Cardiac fibroblast (primary cell): ENCODE results near the gene CHD2.

Experiments used
- DNase-seq, 2 donors: peaks; one replicate each; pipeline versions ENCODE4 v3.0.0 to v3.0.0-alpha.2; 2010; ENCODE audit warnings: low read depth in 2 of 2
- H3K4me3 ChIP-seq, 2 donors: replicated peaks in 1 of 2; 1 replicate in 1 of 2; 2 replicates in 1 of 2; pipeline ENCODE4 v1.5.1; 2011; ENCODE audit warnings: low read depth in 2 of 2, low read length in 2 of 2, mild to moderate bottlenecking in 2 of 2, moderate library complexity in 1 of 2
- CTCF ChIP-seq: IDR thresholded peaks from one replicate; pipeline ENCODE4 v1.5.1; 2011; ENCODE audit warnings: low read depth, mild to moderate bottlenecking, low read length, inconsistent platforms

Gene CHD2

DNA sequence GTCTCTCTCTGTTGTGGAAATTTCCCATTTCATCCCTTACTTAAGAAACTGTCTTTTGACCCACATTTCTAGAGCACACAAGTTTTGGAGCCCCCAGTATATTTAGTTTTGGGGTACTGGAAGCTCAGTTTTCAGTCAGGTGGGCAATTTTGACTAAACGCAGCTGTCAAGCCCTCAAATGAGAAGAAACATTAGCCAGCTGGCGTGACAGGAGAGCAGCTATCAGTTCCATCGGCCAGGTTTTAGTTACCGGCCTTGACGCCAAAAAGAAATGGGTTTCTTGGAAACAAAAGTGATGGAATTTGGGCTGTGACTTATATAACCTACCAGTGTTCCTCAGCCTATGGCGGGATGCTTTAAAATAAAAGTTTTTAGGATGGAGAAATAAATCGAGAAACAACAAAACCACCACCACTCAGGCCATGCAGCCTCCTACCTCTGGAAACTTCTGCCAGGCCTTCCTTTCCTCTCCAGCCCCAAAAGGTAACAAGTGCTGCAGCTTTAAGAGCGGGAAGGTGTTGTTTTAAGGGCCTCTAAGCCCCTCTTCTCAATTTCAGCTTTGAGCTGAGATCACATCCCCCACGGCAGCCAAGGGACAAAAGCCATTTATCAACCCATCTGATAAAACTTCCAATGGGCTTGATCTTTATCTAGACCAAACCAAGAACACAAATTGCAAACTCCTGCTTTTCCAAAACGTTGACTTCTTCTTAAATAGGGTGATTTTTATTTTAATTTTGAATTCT, 170.6 kb downstream of the CHD2 start:
- H3K4me3 ChIP-seq, result no peak overlapping the region
- no peak for TF ChIP-seq CTCF
- DNase-seq, result no peak

DNA sequence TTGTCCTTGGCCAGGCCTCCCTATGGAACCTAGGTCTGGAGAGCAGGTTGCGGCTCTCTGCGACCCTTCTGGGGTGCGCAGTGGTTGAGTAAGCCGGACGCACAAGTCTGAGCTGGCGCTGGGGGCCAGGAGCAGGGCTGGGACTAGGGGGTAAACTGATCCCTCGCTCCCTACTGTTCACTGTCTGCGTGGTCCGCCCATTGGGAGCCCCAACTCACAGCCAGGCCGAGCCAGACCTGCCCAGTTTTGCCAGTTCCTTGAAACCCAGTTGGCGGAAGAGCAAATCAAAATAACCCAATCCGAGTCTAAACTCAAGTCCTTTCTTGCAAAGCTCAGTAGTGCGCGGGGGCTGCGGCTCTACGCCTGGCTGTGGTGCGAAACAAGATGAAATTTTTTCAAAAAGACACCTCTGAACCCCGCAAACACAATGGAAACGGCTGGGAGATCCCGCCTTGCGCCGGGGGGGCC, 171.4 kb downstream of the CHD2 start:
- peak overlapping the region; percentile 54 to 92 for H3K4me3 ChIP-seq
- TF ChIP-seq CTCF, result no peak
- DNase-seq, result peak; percentile 22 to 62

DNA sequence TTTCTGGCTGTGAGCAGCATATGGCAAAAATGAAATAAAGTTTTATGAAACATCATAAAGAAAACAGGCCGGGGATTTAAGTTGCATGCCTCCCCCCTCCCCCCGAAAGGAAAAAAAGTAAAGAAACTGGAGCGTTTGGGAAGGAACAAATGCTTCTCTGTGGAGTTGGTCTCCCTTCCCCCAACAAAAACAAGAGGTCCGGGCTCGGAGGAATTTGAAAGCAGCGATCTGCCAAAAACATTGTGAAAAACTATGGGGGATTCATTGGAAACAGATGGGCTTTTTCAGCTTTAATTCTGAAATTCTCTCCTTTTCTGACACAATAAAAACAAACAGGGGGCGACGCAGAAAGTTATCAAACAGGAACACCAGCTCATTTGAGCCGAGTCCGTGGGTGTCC, 171.9 kb downstream of the CHD2 start:
- H3K4me3 ChIP-seq, result peak overlapping the region; percentile 54 to 92
- peak; percentile 50 to 70 for DNase-seq

DNA sequence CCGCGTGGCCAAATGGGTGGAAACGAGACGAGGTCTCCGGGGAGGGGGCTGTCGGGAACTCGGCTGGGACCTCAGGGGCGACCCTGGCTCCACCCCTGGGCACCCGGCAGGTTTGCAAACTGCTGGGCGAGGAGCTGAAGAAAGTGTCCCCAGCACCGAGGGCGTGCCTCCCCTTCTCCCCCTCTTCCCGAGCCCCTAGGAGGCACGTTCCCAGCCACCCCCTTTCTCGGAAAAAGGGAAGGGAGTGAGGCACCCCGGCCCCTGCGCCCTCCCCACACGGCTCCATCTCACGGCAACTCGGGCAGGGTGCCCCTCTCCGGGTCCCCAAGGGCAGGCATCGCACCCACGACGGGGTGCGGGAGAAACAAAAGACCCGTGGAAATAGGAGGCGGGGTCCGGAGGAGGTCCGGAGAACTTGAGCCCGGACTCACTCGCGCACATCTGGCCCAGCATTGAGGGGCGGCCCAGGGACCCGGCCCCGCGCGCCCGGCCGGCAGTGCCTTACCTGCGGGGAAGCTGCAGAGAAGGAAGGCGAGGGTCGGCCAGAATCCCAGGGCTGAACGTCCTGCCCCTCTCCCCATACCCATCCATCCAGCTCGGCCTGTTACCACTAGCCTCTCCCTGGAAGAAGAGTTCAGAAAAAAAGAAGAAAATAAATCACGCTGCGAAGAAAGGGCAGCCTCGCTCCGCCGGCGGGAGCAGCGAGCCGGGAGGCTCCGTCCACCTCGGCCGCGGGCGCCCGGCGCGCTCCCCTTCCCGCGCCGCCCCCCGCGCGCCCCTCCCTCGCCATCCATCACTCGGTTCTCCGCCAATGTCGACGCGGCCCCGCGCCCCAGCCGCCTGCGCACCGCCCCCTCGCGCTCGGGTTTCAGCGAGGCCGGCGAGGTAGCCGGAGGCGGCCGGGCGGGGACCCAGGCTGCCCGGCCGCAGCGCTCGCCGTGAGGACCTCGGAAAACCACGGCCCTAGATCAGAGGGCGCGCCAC, 172.6 kb downstream of the CHD2 start:
- DNase-seq, result peak; percentile 42 to 81
- peak overlapping the region; percentile 54 to 92 for H3K4me3 ChIP-seq
- TF ChIP-seq CTCF, result no peak

More for the DNA sequence above, 171.9 kb downstream of the CHD2 start:
- TF ChIP-seq CTCF, result no peak

GRCh38 chr15:93073465-93073952, 173.4 kb downstream of the CHD2 start:
- TF ChIP-seq CTCF, result no peak
- H3K4me3 ChIP-seq, result peak overlapping the region in 1 of 2 donors; percentile 34
- peak in 1 of 2 donors; percentile 7 for DNase-seq

DNA sequence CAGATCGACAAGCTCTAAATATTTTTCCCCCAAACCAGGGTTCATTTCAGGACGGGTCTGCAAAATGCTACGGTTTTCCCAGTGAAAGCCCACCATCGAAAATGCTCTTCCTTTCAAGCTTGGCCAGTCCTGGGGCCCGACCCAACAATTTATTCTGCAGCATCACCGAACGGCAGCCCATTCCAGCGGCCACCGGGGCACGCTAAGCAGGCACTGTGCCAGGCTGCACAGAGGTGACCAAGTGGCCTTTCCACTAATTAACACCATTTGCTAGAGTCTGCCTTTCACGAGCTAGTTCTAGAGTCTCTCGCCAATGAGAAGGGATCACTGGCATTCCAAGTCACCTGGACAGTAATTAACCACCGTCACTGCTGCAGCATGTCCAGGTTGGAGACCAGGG, 174.5 kb downstream of the CHD2 start:
- TF ChIP-seq CTCF, result no peak
- no peak overlapping the region for H3K4me3 ChIP-seq
- DNase-seq, result no peak
